Activated T-helper 2 cell treated with anti-CD3 and anti-CD28 coated beads, Interferon-gamma antibody, Interleukin-2, Interleukin-4, amounts not matched to agents 10 μg/mL and 5 μg/mL and 100 μg/mL, durations not matched to agents 14 hours and 24 hours and 36 hours (primary cell): ENCODE data around the gene TRNP1. TPM values are rescaled to one million over a fixed set of nuclear protein-coding genes. Genes with fewer than 3 reads are reported as not detected.
"Not testable (repeated sequence)": the region's sequence is repeated elsewhere in the genome, so short reads cannot be mapped to it uniquely, and the experiment has no call there.

Experiments
- DNase-seq: peaks from one replicate; pipeline ENCODE4 v3.0.0; 2021; ENCODE audit warnings: low spot score
- H3K27ac Mint-ChIP-seq: one replicate; pipeline ENCODE4 v1.8.0; 2021; ENCODE audit warnings: mixed read lengths
- H3K27me3 Mint-ChIP-seq: one replicate; pipeline ENCODE4 v1.8.0; 2021; ENCODE audit warnings: low read depth, mixed read lengths
- H3K36me3 Mint-ChIP-seq: one replicate; pipeline ENCODE4 v1.8.0; 2021; ENCODE audit warnings: low read depth, mixed read lengths
- H3K4me1 Mint-ChIP-seq: one replicate; pipeline ENCODE4 v1.8.0; 2021; ENCODE audit warnings: low read depth, mixed read lengths
- H3K4me3 Mint-ChIP-seq: one replicate; pipeline ENCODE4 v1.8.0; 2021; ENCODE audit warnings: low read depth, mild to moderate bottlenecking, moderate library complexity, mixed read lengths
- H3K9me3 Mint-ChIP-seq: one replicate; pipeline ENCODE4 v1.8.0; 2021; ENCODE audit warnings: mixed read lengths
- intact Hi-C: fragments of 100-400 bp; cut with micrococcal nuclease; formaldehyde crosslinking; loops from one replicate; pipeline ENCODE4 v1.15.1; 2023
- total RNA-seq: library from RNA; stranded (reverse); gene quantifications from 2 replicates; pipeline ENCODE4 v1.2.3, GENCODE V29; 2022

TRNP1 gene
- total RNA-seq, 1 donor from 2014 or later: 0.89 TPM

DNA sequence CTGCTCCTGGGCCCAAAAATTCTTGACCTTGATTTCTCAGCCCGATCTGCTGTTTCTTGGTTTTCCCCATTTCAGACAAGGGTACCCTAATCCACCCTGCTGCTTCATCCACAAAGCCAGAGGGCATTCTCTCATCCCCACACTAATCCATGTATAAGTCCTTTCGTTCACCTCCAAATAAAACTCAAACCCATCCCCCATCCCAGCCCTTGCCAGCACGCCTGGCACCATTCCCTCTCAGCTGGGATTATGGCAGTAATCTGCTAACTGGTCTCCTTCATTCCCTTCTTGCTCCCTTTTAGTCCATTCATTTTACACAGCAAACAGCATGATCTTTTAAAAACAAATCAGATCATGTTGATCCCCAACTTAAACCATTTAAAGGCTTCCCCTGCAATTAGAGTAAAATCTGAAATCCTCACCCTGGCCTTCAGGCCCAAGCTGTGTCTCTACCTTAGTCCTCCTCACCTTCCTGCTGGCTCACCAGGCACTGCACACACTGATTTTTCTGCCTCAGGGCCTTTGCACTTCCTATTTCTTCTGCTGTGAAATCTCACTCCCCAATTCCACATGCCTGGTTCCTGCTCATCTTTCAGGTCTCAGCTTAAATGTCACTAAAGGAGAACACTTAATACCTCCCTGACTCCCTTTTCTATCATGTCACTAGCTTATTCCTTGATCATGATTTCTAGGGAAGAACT, 12.2 kb upstream of the TRNP1 start:
- H3K9me3 Mint-ChIP-seq: no peaks in the 10 kb centered on the region
- H3K27ac Mint-ChIP-seq: no peak overlapping the region
- peaks cover 20% of the 10 kb centered on the region for H3K27me3 Mint-ChIP-seq
- H3K4me3 Mint-ChIP-seq: no peak overlapping the region
- intact Hi-C loops: no loop called here
- DNase-seq: no peak
- H3K36me3 Mint-ChIP-seq: no peaks in the 10 kb centered on the region
- no peaks in the 10 kb centered on the region for H3K4me1 Mint-ChIP-seq

GRCh38 chr1:26983863-26984262, 9.6 kb upstream of the TRNP1 start:
- H3K27me3 Mint-ChIP-seq: peaks cover 27% of the 10 kb centered on the region
- DNase-seq: no peak
- H3K27ac Mint-ChIP-seq: no peak overlapping the region
- intact Hi-C loops: no loop called here
- H3K9me3 Mint-ChIP-seq: no peaks in the 10 kb centered on the region
- H3K36me3 Mint-ChIP-seq: no peaks in the 10 kb centered on the region
- H3K4me1 Mint-ChIP-seq: no peaks in the 10 kb centered on the region
- H3K4me3 Mint-ChIP-seq: no peak overlapping the region

DNA sequence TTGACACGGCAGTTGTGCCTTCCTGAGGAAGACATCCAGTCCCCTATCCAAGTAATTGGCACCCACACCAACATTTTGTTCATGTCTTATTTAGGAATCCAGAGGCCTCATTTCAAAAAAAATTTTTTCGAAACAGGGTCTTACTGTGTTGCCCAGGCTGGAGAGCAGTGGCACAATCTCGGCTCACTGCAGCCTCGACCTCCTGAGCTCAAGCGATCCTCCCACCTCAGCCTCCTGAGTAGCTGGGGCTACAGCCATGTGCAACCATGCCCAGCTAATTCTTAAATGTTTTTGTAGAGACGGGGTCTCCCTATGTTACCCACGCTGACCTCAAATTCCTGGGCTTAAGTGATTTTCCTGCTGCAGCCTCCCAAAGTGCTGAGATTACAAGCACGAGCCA, 9.2 kb upstream of the TRNP1 start:
- intact Hi-C loops: no loop called here
- no peaks in the 10 kb centered on the region for H3K9me3 Mint-ChIP-seq
- DNase-seq: no peak
- H3K36me3 Mint-ChIP-seq: no peaks in the 10 kb centered on the region
- H3K4me3 Mint-ChIP-seq: no peak overlapping the region
- no peak overlapping the region for H3K27ac Mint-ChIP-seq
- peaks cover 27% of the 10 kb centered on the region for H3K27me3 Mint-ChIP-seq
- H3K4me1 Mint-ChIP-seq: no peaks in the 10 kb centered on the region

GRCh38 chr1:26986658-26987057, 6.8 kb upstream of the TRNP1 start:
- Mint-ChIP-seq H3K4me3 (no peak overlapping the region), H3K9me3 (no peaks in the 10 kb centered on the region), H3K27ac (no peak overlapping the region), H3K4me1 (peaks cover 3% of the 10 kb centered on the region), H3K27me3 (peaks cover 42% of the 10 kb centered on the region), H3K36me3 (no peaks in the 10 kb centered on the region)
- DNase-seq: no peak
- intact Hi-C loops: no loop called here

- Mint-ChIP-seq H3K4me1 (peaks cover 11% of the 10 kb centered on the region), H3K27me3 (peaks cover 45% of the 10 kb centered on the region)
- DNase-seq, intact Hi-C loops, H3K36me3 Mint-ChIP-seq, H3K9me3 Mint-ChIP-seq, H3K4me3 Mint-ChIP-seq, H3K27ac Mint-ChIP-seq: not testable (repeated sequence)
Measured at GRCh38 chr1:26989403-26990109, 3.9 kb upstream of the TRNP1 start.

- H3K36me3 Mint-ChIP-seq: no peaks in the 10 kb centered on the region
- DNase-seq: no peak
- no peak overlapping the region for H3K27ac Mint-ChIP-seq
- H3K4me1 Mint-ChIP-seq: peaks cover 11% of the 10 kb centered on the region
- peaks cover 55% of the 10 kb centered on the region for H3K27me3 Mint-ChIP-seq
- peak overlapping the region; percentile 54 for H3K4me3 Mint-ChIP-seq
- no peaks in the 10 kb centered on the region for H3K9me3 Mint-ChIP-seq
- intact Hi-C loops: no loop called here
Measured at GRCh38 chr1:26991310-26992116, 2.0 kb upstream of the TRNP1 start.

DNA sequence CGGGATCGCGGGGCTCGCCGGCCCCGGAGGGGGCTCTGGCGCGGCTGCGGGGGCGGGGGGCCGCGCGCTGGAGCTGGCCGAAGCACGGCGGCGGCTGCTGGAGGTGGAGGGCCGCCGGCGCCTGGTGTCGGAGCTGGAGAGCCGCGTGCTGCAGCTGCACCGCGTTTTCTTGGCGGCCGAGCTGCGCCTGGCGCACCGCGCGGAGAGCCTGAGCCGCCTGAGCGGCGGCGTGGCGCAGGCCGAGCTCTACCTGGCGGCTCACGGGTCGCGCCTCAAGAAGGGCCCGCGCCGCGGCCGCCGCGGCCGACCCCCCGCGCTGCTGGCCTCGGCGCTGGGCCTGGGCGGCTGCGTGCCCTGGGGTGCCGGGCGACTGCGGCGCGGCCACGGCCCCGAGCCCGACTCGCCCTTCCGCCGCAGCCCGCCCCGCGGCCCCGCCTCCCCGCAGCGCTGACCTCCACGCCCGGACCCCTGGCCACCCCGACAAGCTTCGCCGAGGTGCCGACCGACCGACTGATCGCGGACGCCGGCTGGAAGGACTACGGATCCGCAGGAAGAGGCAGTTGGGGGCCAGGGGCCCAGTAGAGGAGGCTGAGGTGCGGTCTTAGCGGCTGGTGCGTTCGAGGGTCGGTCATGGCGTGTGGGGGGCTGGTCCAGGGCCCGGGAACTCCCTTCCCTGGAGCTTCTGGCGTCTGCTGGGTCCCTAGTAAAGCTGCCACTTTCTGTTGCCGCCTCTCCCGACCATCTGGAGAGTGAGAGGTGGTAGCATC, 711 bp downstream of the TRNP1 start:
- H3K4me1 Mint-ChIP-seq: peaks cover 16% of the 10 kb centered on the region
- peaks cover 61% of the 10 kb centered on the region for H3K27me3 Mint-ChIP-seq
- H3K9me3 Mint-ChIP-seq: no peaks in the 10 kb centered on the region
- no peaks in the 10 kb centered on the region for H3K36me3 Mint-ChIP-seq
- H3K4me3 Mint-ChIP-seq: peak overlapping the region; percentile 69
- no peak overlapping the region for H3K27ac Mint-ChIP-seq
- peak; percentile 29 for DNase-seq
- intact Hi-C loops: no loop called here

DNA sequence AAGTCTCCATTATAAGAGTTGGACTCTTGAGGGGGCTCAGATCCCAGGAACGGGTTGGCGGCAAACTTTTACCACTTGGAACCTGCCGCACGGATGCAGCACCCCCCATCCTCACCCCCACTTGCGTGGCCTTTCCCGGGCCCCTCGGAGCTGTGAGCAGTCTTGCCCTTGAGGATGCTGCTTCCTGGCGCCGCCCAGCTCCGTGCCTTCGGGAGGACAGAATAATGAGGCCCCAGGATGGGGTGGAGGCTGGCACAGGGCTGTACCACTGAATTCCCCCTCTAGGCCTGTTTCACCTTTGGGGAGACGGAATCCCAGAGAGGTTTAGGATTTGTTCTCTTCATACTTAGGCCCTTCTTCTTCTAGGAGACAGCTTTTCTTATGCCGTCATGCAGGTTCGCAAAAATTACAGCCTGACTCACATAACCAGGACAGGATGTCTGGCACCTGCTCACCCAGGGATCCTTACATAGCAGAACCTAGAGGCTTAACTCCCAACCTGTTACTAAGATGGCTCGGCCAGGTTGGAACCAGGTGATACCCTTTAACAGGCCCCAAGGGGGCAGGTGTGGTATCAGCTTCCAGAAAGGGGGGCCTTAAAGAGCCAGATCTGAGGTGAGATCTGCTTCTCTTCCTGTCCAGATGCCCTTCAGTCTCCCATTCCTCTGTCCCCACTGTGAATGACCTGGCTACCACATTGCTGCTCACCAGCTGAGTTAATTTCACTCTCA, 1.5 kb downstream of the TRNP1 start:
- Mint-ChIP-seq H3K9me3 (no peaks in the 10 kb centered on the region), H3K27me3 (peaks cover 56% of the 10 kb centered on the region), H3K36me3 (no peaks in the 10 kb centered on the region), H3K27ac (no peak overlapping the region), H3K4me1 (peaks cover 16% of the 10 kb centered on the region), H3K4me3 (peak overlapping the region; percentile 69)
- intact Hi-C loops: no loop called here
- no peak for DNase-seq

- peaks cover 16% of the 10 kb centered on the region for H3K4me1 Mint-ChIP-seq
- no peak overlapping the region for H3K4me3 Mint-ChIP-seq
- no peak for DNase-seq
- intact Hi-C loops: no loop called here
- H3K36me3 Mint-ChIP-seq: no peaks in the 10 kb centered on the region
- H3K27ac Mint-ChIP-seq: no peak overlapping the region
- H3K9me3 Mint-ChIP-seq: no peaks in the 10 kb centered on the region
- H3K27me3 Mint-ChIP-seq: peaks cover 47% of the 10 kb centered on the region
Measured at GRCh38 chr1:26996024-26996423, 2.5 kb downstream of the TRNP1 start.

- Mint-ChIP-seq H3K27ac (no peak overlapping the region), H3K9me3 (no peaks in the 10 kb centered on the region), H3K4me1 (peaks cover 13% of the 10 kb centered on the region), H3K4me3 (no peak overlapping the region), H3K27me3 (peaks cover 41% of the 10 kb centered on the region), H3K36me3 (no peaks in the 10 kb centered on the region)
- no peak for DNase-seq
- intact Hi-C loops: no loop called here
Measured at GRCh38 chr1:26996665-26997064, 3.2 kb downstream of the TRNP1 start.

- no peak overlapping the region for H3K4me3 Mint-ChIP-seq
- no peaks in the 10 kb centered on the region for H3K36me3 Mint-ChIP-seq
- peaks cover 5% of the 10 kb centered on the region for H3K4me1 Mint-ChIP-seq
- no peaks in the 10 kb centered on the region for H3K9me3 Mint-ChIP-seq
- DNase-seq: no peak
- intact Hi-C loops: no loop called here
- H3K27me3 Mint-ChIP-seq: peaks cover 32% of the 10 kb centered on the region
- no peak overlapping the region for H3K27ac Mint-ChIP-seq
Measured at GRCh38 chr1:26998429-26999300, 5.2 kb downstream of the TRNP1 start.
